ENCODE measurements around the gene CD9. TPM values are rescaled to one million over a fixed set of nuclear protein-coding genes. Genes with fewer than 3 reads are reported as not detected.

Gene CD9
- total RNA-seq, 1 donor from 2014 or later: 181 TPM

- intact Hi-C loops (cut with DNase I): no loop called here
These were observed 7.4 kb upstream of the CD9 start for GRCh38 chr12:6192604-6193380.

GRCh38 chr12:6193853-6194815 is 6.1 kb upstream of the CD9 start:
- Histone ChIP-seq H3K27ac (no peak overlapping the region), H3K27me3 (no peaks in the 10 kb centered on the region), H3K4me1 (peaks cover 0 to 11% of the 10 kb centered on the region in 2 donors), H3K9me3 (no peaks in the 10 kb centered on the region), H3K36me3 (no peaks in the 10 kb centered on the region), H3K4me3 (no peak overlapping the region)
- no peak for DNase-seq (ENCODE audit: low spot score in 2 of 2)
- TF ChIP-seq CTCF (IDR thresholded peaks at IDR 0.05): no peak
- intact Hi-C loops (cut with DNase I): no loop called here

More at GRCh38 chr12:6192604-6193380, 7.4 kb upstream of the CD9 start:
- no peak overlapping the region for H3K27ac ChIP-seq
- no peak for DNase-seq (ENCODE audit: low spot score in 2 of 2)
- H3K27me3 ChIP-seq: no peaks in the 10 kb centered on the region
- peaks cover 1 to 13% of the 10 kb centered on the region in 2 donors for H3K4me1 ChIP-seq
- H3K36me3 ChIP-seq: no peaks in the 10 kb centered on the region
- no peaks in the 10 kb centered on the region for H3K9me3 ChIP-seq
- no peak overlapping the region for H3K4me3 ChIP-seq
- no peak for TF ChIP-seq CTCF (IDR thresholded peaks at IDR 0.05)

- Histone ChIP-seq H3K36me3 (no peaks in the 10 kb centered on the region), H3K4me1 (peaks cover 0 to 13% of the 10 kb centered on the region in 2 donors), H3K27ac (peak overlapping the region; percentile 42 to 53), H3K4me3 (no peak overlapping the region), H3K9me3 (no peaks in the 10 kb centered on the region), H3K27me3 (no peaks in the 10 kb centered on the region)
- intact Hi-C loops (cut with DNase I): loop anchor here (1.0 to 5.0 kb wide), 3 partner anchors 28 to 134 kb away; no protein-coding TSS in a partner anchor
- peak; percentile 83 to 98 (median 97) for TF ChIP-seq CTCF (IDR thresholded peaks at IDR 0.05)
- peak; percentile 71 to 95 for DNase-seq (ENCODE audit: low spot score in 2 of 2)
These were observed 4.3 kb upstream of the CD9 start for GRCh38 chr12:6195665-6196535.

DNA sequence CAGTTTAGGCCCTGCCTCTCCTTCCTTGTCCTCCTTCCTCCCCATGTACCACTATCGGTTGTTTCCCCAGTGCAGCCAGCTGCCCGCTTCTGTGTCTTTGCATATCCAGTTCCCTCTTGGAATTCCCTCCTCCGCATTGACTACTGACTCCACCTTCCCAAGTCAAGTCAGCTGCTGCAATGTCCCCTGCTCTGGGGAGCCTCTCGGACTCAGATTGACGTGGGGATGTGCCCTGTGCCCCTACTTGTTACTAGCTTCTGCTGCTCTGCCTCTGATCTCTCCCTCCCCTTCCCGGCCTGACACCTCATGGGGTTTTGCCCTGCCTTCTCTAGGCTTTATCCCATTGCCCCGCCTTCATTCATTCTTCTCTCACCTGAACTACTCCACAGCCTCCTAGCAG is 2.1 kb upstream of the CD9 start:
- Histone ChIP-seq H3K36me3 (no peaks in the 10 kb centered on the region), H3K4me3 (no peak overlapping the region), H3K9me3 (no peaks in the 10 kb centered on the region), H3K27ac (peak overlapping the region; percentile 93 to 94), H3K27me3 (no peaks in the 10 kb centered on the region), H3K4me1 (peaks cover 0 to 18% of the 10 kb centered on the region in 2 donors)
- no peak for TF ChIP-seq CTCF (IDR thresholded peaks at IDR 0.05)
- intact Hi-C loops (cut with DNase I): loop anchor here (5.0 kb wide), 1 partner anchor 136 kb away; no protein-coding TSS in a partner anchor
- no peak for DNase-seq (ENCODE audit: low spot score in 2 of 2)

- intact Hi-C loops (cut with DNase I): loop anchor here (5.0 kb wide), 1 partner anchor 136 kb away; no protein-coding TSS in a partner anchor
- no peak overlapping the region for H3K4me3 ChIP-seq
- no peak for TF ChIP-seq CTCF (IDR thresholded peaks at IDR 0.05)
- H3K27me3 ChIP-seq: no peaks in the 10 kb centered on the region
- H3K27ac ChIP-seq: peak overlapping the region; percentile 93 to 94
- no peaks in the 10 kb centered on the region for H3K36me3 ChIP-seq
- no peak for DNase-seq (ENCODE audit: low spot score in 2 of 2)
- peaks cover 0 to 22% of the 10 kb centered on the region in 2 donors for H3K4me1 ChIP-seq
- no peaks in the 10 kb centered on the region for H3K9me3 ChIP-seq
These were observed 1.6 kb upstream of the CD9 start for GRCh38 chr12:6198556-6198955.
